SK-N-MC (cell line): ENCODE measurements around the gene ACVR1.

ENCODE experiments used
- EZH2 ChIP-seq: fragments of 200-600 bp; sonication (generic); IDR thresholded peaks from one replicate; pipeline ENCODE4 v1.6.1; 2017; ENCODE audit warnings: antibody characterized with exemption
- POLR2AphosphoS5 ChIP-seq: IDR thresholded peaks from 2 replicates; pipeline ENCODE4 v1.6.1; 2012; ENCODE audit warnings: mild to moderate bottlenecking, low read depth, low read length, borderline replicate concordance

- TF ChIP-seq EZH2 (no peak), POLR2AphosphoS5 (no peak)
Measured at GRCh38 chr2:157845081-157845480, 31.0 kb downstream of the ACVR1 start.
